GM19035 (cell line): ENCODE results near the gene ZFYVE28.

ENCODE experiments used
- ATAC-seq: cut with Tn5 transposase; IDR thresholded peaks from one replicate; pipeline ENCODE4 v1.9.1; 2021; ENCODE audit not compliant: unreplicated experiment

The ZFYVE28 gene

GRCh38 chr4:2354760-2355159 lies 63.7 kb downstream of the ZFYVE28 start:
- ATAC-seq: no peak

GRCh38 chr4:2354118-2354517 lies 64.3 kb downstream of the ZFYVE28 start:
- ATAC-seq: no peak

GRCh38 chr4:2353222-2354107 lies 65.0 kb downstream of the ZFYVE28 start:
- ATAC-seq: no peak

DNA sequence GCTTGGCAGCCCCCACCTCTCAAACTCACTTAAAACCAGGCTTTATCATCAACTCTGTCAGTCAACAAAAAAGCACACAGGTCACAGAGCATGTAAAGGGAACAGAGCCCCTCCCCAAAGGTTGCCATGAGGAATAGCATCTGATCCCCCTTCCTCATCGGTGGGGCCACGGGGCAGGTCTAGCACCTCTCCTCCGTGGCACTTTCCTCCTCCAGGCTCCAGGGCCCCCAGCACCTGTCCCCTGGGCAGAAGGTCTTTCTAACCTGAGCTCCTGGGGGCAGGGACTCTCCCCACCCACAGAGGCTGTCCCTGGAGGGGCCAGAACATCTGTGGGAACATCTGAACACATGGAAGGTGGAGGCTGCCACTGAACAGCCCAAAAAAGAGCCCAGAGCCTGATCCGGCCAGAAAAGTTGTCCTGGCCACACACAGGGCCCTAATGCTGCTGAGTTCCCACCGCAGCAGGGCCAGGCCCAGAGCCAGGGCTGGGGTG lies 65.7 kb downstream of the ZFYVE28 start:
- ATAC-seq: no peak

DNA sequence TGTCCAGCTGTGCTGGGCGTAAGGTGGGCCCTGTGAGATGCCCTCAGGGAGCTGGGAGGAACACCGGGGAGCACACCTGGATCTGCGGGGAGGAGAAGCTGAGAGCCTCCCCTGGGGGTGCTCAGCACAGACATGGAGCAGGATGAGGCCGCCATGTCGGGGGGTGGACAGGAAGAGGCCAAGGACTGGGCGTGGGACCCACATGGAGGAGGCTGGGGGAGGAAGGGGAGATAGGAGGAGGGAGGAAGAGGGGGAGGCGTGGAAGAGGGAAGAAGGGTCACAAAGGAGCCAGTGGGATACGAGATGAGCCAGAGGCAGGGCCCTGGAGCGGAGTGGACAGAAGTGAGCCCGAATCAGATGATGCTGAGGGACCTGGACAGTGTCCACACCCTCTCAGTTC lies 66.3 kb downstream of the ZFYVE28 start:
- no peak for ATAC-seq

- ATAC-seq: no peak
Measured at GRCh38 chr4:2350982-2351381, 67.5 kb downstream of the ZFYVE28 start.

- ATAC-seq: no peak
Measured at GRCh38 chr4:2348786-2349185, 69.7 kb downstream of the ZFYVE28 start.

GRCh38 chr4:2347190-2347589 lies 71.3 kb downstream of the ZFYVE28 start:
- ATAC-seq: no peak

DNA sequence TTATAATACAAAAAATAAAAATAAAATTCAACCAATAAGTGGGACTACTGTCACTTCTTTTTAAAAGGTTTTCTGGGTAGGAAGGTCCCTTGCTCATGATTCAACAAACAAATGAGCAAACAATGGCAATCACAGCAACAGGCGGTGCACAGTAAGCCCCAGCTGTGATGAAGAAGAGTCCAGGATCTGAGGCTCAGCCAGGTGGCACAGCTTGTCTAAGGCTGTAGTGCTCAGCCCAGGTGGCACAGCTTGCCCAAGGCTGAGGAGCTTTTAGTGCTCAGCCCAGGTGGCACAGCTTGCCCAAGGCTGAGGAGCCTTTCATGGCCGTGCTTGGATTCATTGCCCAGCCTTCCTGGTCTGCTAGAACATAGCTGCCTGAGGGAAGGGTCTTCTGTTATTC lies 75.0 kb downstream of the ZFYVE28 start:
- ATAC-seq: no peak

- ATAC-seq: no peak
Measured at GRCh38 chr4:2341911-2342652, 76.4 kb downstream of the ZFYVE28 start.

GRCh38 chr4:2341261-2341841 lies 77.1 kb downstream of the ZFYVE28 start:
- no peak for ATAC-seq

- ATAC-seq: no peak
Measured at GRCh38 chr4:2340272-2341061, 78.0 kb downstream of the ZFYVE28 start.

DNA sequence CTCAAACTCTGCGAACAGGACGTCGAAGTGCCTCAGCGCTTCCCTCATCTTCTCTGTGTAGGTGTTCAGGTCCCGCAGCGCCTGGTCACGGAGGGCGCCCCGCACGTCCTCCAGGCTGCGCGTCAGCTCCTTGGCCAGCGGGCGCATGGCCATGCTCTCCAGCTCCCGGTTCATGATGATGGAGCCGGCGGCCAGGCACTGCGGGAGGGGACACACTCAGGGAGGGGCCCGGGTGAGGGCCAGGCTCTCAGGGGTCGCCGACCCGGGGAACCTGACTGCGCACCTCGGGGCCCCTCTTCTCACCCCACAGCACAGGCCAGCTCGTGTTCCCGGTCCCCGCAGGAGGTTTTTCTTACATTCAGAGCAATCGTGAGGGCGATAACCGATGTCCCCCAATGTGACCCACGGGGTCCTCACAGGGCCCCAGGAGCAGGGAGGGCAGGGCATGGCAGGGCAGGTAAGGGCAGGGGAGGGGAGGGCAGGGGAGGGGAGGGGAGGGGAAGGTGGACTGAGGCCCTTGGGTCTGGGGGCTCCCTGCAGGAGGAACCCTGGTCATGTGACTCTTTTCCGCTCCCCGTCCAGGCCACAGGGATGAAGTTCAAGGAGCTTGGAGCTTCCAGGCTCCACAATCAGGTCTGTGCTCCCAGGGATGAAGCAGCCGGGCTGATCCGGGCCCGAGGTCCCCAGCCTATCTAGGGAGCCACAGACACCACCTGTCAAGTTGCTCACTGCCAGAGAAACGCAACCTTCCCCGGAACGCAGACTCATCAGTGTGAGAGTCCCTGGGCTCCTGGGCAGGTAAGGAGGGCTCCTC lies 78.8 kb downstream of the ZFYVE28 start:
- ATAC-seq: no peak

- ATAC-seq: no peak
Measured at GRCh38 chr4:2338754-2339457, 79.5 kb downstream of the ZFYVE28 start.

GRCh38 chr4:2337896-2338295 lies 80.5 kb downstream of the ZFYVE28 start:
- no peak for ATAC-seq

GRCh38 chr4:2337131-2337723 lies 81.2 kb downstream of the ZFYVE28 start:
- ATAC-seq: no peak

GRCh38 chr4:2336659-2337058 lies 81.8 kb downstream of the ZFYVE28 start:
- ATAC-seq: no peak

DNA sequence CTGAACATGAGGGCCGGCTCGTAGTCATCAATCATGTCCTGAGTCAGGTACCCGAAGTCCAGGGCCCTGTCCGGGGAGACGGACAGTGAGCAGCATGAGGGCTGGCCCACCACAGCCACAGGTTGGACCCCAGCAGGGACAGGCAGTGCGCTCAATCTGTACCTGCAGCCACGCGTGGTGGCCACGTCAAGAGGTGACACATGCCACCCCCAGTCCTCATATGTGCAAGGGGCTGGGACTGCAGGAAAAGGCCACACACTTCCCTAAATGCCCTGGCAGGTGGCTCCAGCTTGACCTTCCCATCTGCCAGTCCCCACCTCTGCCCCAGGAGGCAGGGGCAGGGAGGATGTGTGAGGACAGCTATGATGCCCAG lies 82.7 kb downstream of the ZFYVE28 start:
- no peak for ATAC-seq
